HG03025 (cell line): Measurements from ENCODE around the gene PHYH.
"Not testable (repeated sequence)": the region's sequence is repeated elsewhere in the genome, so short reads cannot be mapped to it uniquely, and the experiment has no call there.

ENCODE experiments used
- ATAC-seq: cut with Tn5 transposase; IDR thresholded peaks from one replicate; pipeline ENCODE4 v1.9.1; 2021; ENCODE audit warnings: mild to moderate bottlenecking, moderate library complexity; ENCODE audit not compliant: unreplicated experiment, low FRiP score

PHYH gene

GRCh38 chr10:13322615-13323148 lies 22.8 kb upstream of the PHYH start:
- ATAC-seq, result no peak

GRCh38 chr10:13321576-13321975 lies 21.7 kb upstream of the PHYH start:
- no peak for ATAC-seq

GRCh38 chr10:13319166-13319565 lies 19.3 kb upstream of the PHYH start:
- ATAC-seq, result no peak

- no peak for ATAC-seq
Measured at GRCh38 chr10:13317474-13317873, 17.6 kb upstream of the PHYH start.

- no peak for ATAC-seq
Measured at GRCh38 chr10:13316635-13317311, 16.9 kb upstream of the PHYH start.

GRCh38 chr10:13315361-13315760 lies 15.5 kb upstream of the PHYH start:
- ATAC-seq, result no peak

GRCh38 chr10:13311177-13311575 lies 11.3 kb upstream of the PHYH start:
- no peak for ATAC-seq

- ATAC-seq, result no peak
Measured at GRCh38 chr10:13310518-13311176, 10.8 kb upstream of the PHYH start.

- no peak for ATAC-seq
Measured at GRCh38 chr10:13309792-13310191, 9.9 kb upstream of the PHYH start.

GRCh38 chr10:13308096-13308495 lies 8.2 kb upstream of the PHYH start:
- ATAC-seq, result no peak

GRCh38 chr10:13306103-13306502 lies 6.2 kb upstream of the PHYH start:
- no peak for ATAC-seq

- ATAC-seq, result no peak
Measured at GRCh38 chr10:13302821-13303555, 3.1 kb upstream of the PHYH start.

GRCh38 chr10:13298748-13299436 lies 972 bp downstream of the PHYH start:
- no peak for ATAC-seq

GRCh38 chr10:13296476-13296875 lies 3.4 kb downstream of the PHYH start:
- no peak for ATAC-seq

- ATAC-seq, result no peak
Measured at GRCh38 chr10:13294784-13295183, 5.1 kb downstream of the PHYH start.

GRCh38 chr10:13291821-13292773 lies 7.8 kb downstream of the PHYH start:
- no peak for ATAC-seq

- no peak for ATAC-seq
Measured at GRCh38 chr10:13291061-13291460, 8.8 kb downstream of the PHYH start.

- no peak for ATAC-seq
Measured at GRCh38 chr10:13284050-13284449, 15.8 kb downstream of the PHYH start.

GRCh38 chr10:13282348-13282747 lies 17.5 kb downstream of the PHYH start:
- ATAC-seq, result not testable (repeated sequence)
